SH-SY5Y (cell line): ENCODE data around the gene RFC1.

Experiments used
- GATA2 ChIP-seq: IDR thresholded peaks from 2 replicates; pipeline ENCODE4 v1.6.1; 2011; ENCODE audit warnings: mild to moderate bottlenecking, low read depth, low read length
- GATA3 ChIP-seq: IDR thresholded peaks from 2 replicates; pipeline ENCODE4 v1.6.1; 2011; ENCODE audit warnings: low read depth, mild to moderate bottlenecking, low read length, moderate library complexity

DNA sequence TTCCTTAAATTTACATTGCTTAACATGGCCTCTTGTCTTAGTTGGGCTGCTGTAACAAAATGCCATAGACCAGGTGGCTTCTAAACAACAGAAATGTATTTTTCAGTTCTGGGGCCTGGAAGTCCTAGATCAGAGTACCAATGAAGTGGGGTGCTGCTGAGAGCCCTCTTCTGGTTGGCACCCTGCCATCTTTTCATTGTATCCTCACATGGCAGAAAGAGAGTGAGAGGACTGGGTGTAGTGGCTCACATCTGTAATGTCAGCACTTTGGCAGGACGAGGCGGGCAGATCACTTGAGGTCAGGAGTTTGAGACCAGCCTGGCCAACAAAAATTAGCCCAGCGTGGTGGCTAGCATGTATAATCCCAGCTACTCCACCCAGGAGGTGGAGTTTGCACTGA is 28.5 kb upstream of the RFC1 start:
- TF ChIP-seq GATA2 (no peak), GATA3 (no peak)
